Activated CD4-positive, alpha-beta T cell treated with anti-CD3 and anti-CD28 coated beads for 1 hour (primary cell): ENCODE data around the gene FBXO34.
"Not testable (repeated sequence)": the region's sequence is repeated elsewhere in the genome, so short reads cannot be mapped to it uniquely, and the experiment has no call there.

Experiments
- DNase-seq: peaks from one replicate; pipeline ENCODE4 v3.0.0-alpha.2; 2020

Gene FBXO34

GRCh38 chr14:55312379-55313030 lies 41.3 kb downstream of the FBXO34 start:
- DNase-seq = not testable (repeated sequence)

GRCh38 chr14:55313480-55313879 lies 42.3 kb downstream of the FBXO34 start:
- DNase-seq = no peak

GRCh38 chr14:55314449-55314848 lies 43.2 kb downstream of the FBXO34 start:
- no peak for DNase-seq

GRCh38 chr14:55316564-55316963 lies 45.3 kb downstream of the FBXO34 start:
- no peak for DNase-seq

- DNase-seq = no peak
These were observed 46.5 kb downstream of the FBXO34 start for GRCh38 chr14:55317542-55318306.

GRCh38 chr14:55318694-55319093 lies 47.5 kb downstream of the FBXO34 start:
- no peak for DNase-seq

GRCh38 chr14:55323910-55324309 lies 52.7 kb downstream of the FBXO34 start:
- no peak for DNase-seq

- DNase-seq = no peak
These were observed 53.6 kb downstream of the FBXO34 start for GRCh38 chr14:55324812-55325211.

- DNase-seq = no peak
These were observed 56.0 kb downstream of the FBXO34 start for GRCh38 chr14:55327179-55327578.

GRCh38 chr14:55328317-55328716 lies 57.1 kb downstream of the FBXO34 start:
- no peak for DNase-seq

- DNase-seq = no peak
These were observed 58.9 kb downstream of the FBXO34 start for GRCh38 chr14:55329999-55330710.

GRCh38 chr14:55332654-55333570 lies 61.7 kb downstream of the FBXO34 start:
- no peak for DNase-seq

GRCh38 chr14:55333711-55334485 lies 62.7 kb downstream of the FBXO34 start:
- no peak for DNase-seq

GRCh38 chr14:55336162-55336561 lies 64.9 kb downstream of the FBXO34 start:
- no peak for DNase-seq

GRCh38 chr14:55336691-55337090 lies 65.5 kb downstream of the FBXO34 start:
- DNase-seq = no peak

GRCh38 chr14:55339770-55340169 lies 68.5 kb downstream of the FBXO34 start:
- no peak for DNase-seq

GRCh38 chr14:55340482-55340881 lies 69.3 kb downstream of the FBXO34 start:
- DNase-seq = no peak

GRCh38 chr14:55341781-55342180 lies 70.6 kb downstream of the FBXO34 start:
- DNase-seq = no peak

- not testable (repeated sequence) for DNase-seq
These were observed 73.5 kb downstream of the FBXO34 start for GRCh38 chr14:55344582-55345163.

GRCh38 chr14:55347040-55347439 lies 75.8 kb downstream of the FBXO34 start:
- no peak for DNase-seq

GRCh38 chr14:55347748-55348147 lies 76.5 kb downstream of the FBXO34 start:
- DNase-seq = no peak
